Left ventricle myocardium superior (tissue), 1 donor: Measurements from ENCODE around the gene TNK2. TPM values are rescaled to one million over a fixed set of nuclear protein-coding genes. Genes with fewer than 3 reads are reported as not detected.
A peak's percentile ranks its signal among the peaks of the same experiment; 100 is the strongest.
"Not testable (repeated sequence)": the region's sequence is repeated elsewhere in the genome, so short reads cannot be mapped to it uniquely, and the experiment has no call there.

Experiments used
- ATAC-seq: fragments of 200-7000 bp; cut with Tn5 transposase; one replicate; pipeline ENCODE4 v1.9.1; 2020; ENCODE audit warnings: mild to moderate bottlenecking, moderate library complexity
- DNase-seq: peaks from one replicate; pipeline ENCODE4 v3.0.0-alpha.2; 2020
- intact Hi-C: fragments of 100-400 bp; cut with micrococcal nuclease; formaldehyde crosslinking; loops from one replicate; pipeline ENCODE4 v1.11.0; 2022
- total RNA-seq: library from RNA; stranded (reverse); fragmentation: NEBNext Ultra II Directional; extraction: Animal tissue kit (Norgen Biotek cat#: 25700); gene quantifications from one replicate; pipeline ENCODE4 v1.2.1, GENCODE V29; 2021
- donor health status: DM: no; HTN: yes; CAD: no; lungs with severe emphysema.

Gene TNK2
- total RNA-seq, 1 donor from 2014 or later = 28.9 TPM

GRCh38 chr3:195876297-195877064 lies 31.9 kb downstream of the TNK2 start:
- intact Hi-C loops = no loop called here
- ATAC-seq = no peak
- peak; percentile 28 for DNase-seq

GRCh38 chr3:195875482-195876236 lies 32.7 kb downstream of the TNK2 start:
- intact Hi-C loops = no loop called here
- DNase-seq (peak; percentile 21), ATAC-seq (no peak)

- peak; percentile 32 for ATAC-seq
- DNase-seq = peak; percentile 7
- intact Hi-C loops = no loop called here
Measured at GRCh38 chr3:195873971-195874370, 34.4 kb downstream of the TNK2 start.

- intact Hi-C loops = no loop called here
- ATAC-seq (peak; percentile 21), DNase-seq (peak; percentile 21)
Measured at GRCh38 chr3:195873281-195873887, 35.0 kb downstream of the TNK2 start.

- intact Hi-C loops = no loop called here
- no peak for ATAC-seq
- DNase-seq = peak; percentile 16
Measured at GRCh38 chr3:195872800-195873199, 35.6 kb downstream of the TNK2 start.

- ATAC-seq = no peak
- DNase-seq = peak; percentile 22
Measured at GRCh38 chr3:195872097-195872496, 36.3 kb downstream of the TNK2 start.

GRCh38 chr3:195871686-195872085 lies 36.7 kb downstream of the TNK2 start:
- DNase-seq = peak; percentile 0
- intact Hi-C loops, ATAC-seq: not testable (repeated sequence)

More at GRCh38 chr3:195872097-195872496, 36.3 kb downstream of the TNK2 start:
- intact Hi-C loops = no loop called here

- DNase-seq (no peak), ATAC-seq (no peak)
- intact Hi-C loops = no loop called here
Measured at GRCh38 chr3:195870937-195871336, 37.4 kb downstream of the TNK2 start.

GRCh38 chr3:195870442-195870841 lies 37.9 kb downstream of the TNK2 start:
- intact Hi-C loops = no loop called here
- no peak for DNase-seq
- ATAC-seq = no peak

- intact Hi-C loops = no loop called here
- ATAC-seq (no peak), DNase-seq (no peak)
Measured at GRCh38 chr3:195869413-195870001, 38.8 kb downstream of the TNK2 start.

- no peak for ATAC-seq
- intact Hi-C loops = no loop called here
- DNase-seq = no peak
Measured at GRCh38 chr3:195868866-195869412, 39.4 kb downstream of the TNK2 start.

GRCh38 chr3:195868336-195868865 lies 40.0 kb downstream of the TNK2 start:
- ATAC-seq = no peak
- DNase-seq = no peak
- intact Hi-C loops = no loop called here

GRCh38 chr3:195867631-195868335 lies 40.6 kb downstream of the TNK2 start:
- intact Hi-C loops = no loop called here
- DNase-seq = peak; percentile 23
- ATAC-seq = no peak

GRCh38 chr3:195866686-195867511 lies 41.5 kb downstream of the TNK2 start:
- intact Hi-C loops = no loop called here
- DNase-seq (no peak), ATAC-seq (no peak)

- intact Hi-C loops = no loop called here
- no peak for DNase-seq
- ATAC-seq = no peak
Measured at GRCh38 chr3:195865752-195866151, 42.6 kb downstream of the TNK2 start.

- DNase-seq = peak; percentile 95
- peak; percentile 97 for ATAC-seq
- intact Hi-C loops = loop anchor here (5.0 kb wide), 1 partner anchor 34 kb away; no protein-coding TSS in a partner anchor
Measured at GRCh38 chr3:195863121-195864061, 45.0 kb downstream of the TNK2 start.
